Activated CD8-positive, alpha-beta T cell treated with anti-CD3 and anti-CD28 coated beads, Interleukin-2, amount 10 ng/mL, durations not matched to agents 7 days and 5 days (primary cell): ENCODE results near the gene KLC4. TPM values are rescaled to one million over a fixed set of nuclear protein-coding genes. Genes with fewer than 3 reads are reported as not detected.
"Not testable (repeated sequence)": the region's sequence is repeated elsewhere in the genome, so short reads cannot be mapped to it uniquely, and the experiment has no call there.

Experiments
- ATAC-seq: fragments of 150-1000 bp; cut with Tn5 transposase; one replicate; pipeline ENCODE4 v1.10.0; 2021; ENCODE audit warnings: moderate library complexity
- CTCF ChIA-PET: fragments of 350-600 bp; sonication (Branson Sonifier 250); formaldehyde crosslinking; loops from one replicate; lab custom pipeline; 2021; ENCODE audit warnings: antibody characterized with exemption; lab: Charles Lee
- POLR2A ChIA-PET: fragments of 350-600 bp; sonication (Branson Sonifier 250); formaldehyde crosslinking; loops from one replicate; lab custom pipeline; 2021; ENCODE audit warnings: antibody characterized with exemption; lab: Charles Lee
- DNase-seq: peaks from one replicate; pipeline ENCODE4 v3.0.0-alpha.2; 2020
- H3K27ac Mint-ChIP-seq: one replicate; pipeline ENCODE4 v1.8.0; 2021; ENCODE audit warnings: mild to moderate bottlenecking, mixed read lengths
- H3K27me3 Mint-ChIP-seq: one replicate; pipeline ENCODE4 v1.8.0; 2021; ENCODE audit warnings: low read depth, mixed read lengths
- H3K36me3 Mint-ChIP-seq: one replicate; pipeline ENCODE4 v1.8.0; 2021; ENCODE audit warnings: low read depth, mixed read lengths
- H3K4me1 Mint-ChIP-seq: one replicate; pipeline ENCODE4 v1.8.0; 2021; ENCODE audit warnings: low read depth, mixed read lengths
- H3K4me3 Mint-ChIP-seq: one replicate; pipeline ENCODE4 v1.8.0; 2021; ENCODE audit warnings: mild to moderate bottlenecking, mixed read lengths
- H3K9me3 Mint-ChIP-seq: one replicate; pipeline ENCODE4 v1.8.0; 2022; ENCODE audit warnings: mixed read lengths; ENCODE audit not compliant: insufficient read depth
- total RNA-seq, 2 experiments: library from RNA; stranded (reverse); gene quantifications; one replicate each; pipeline ENCODE4 v1.2.3, GENCODE V29; 2021

Gene KLC4
- total RNA-seq, 2 experiments from 2014 or later, result 11.1 to 12.4 TPM

DNA sequence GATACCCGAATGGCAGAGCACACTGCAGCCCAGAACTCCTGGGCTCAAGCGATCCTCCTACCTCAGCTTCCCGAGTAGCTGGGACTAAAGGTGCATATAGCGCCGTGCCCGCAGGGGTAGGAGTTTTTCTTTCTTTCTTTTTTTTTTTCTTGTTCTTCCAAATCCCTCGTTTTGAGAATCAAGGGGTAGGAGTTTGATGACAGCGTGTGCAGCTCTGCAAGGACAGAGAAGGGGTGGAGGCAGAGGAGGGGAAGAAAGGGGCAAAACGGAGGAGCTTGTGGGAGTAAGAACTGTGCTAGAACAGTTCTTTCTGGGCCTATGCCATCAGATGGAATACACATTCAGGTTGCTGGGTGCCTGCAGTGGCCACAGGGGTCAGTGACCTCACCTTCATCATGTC lies 22.7 kb upstream of the KLC4 start:
- H3K27ac Mint-ChIP-seq, result no peak overlapping the region
- H3K9me3 Mint-ChIP-seq, result no peaks in the 10 kb centered on the region
- ChIA-PET POLR2A (no interaction called here), CTCF (no interaction called here)
- no peak overlapping the region for H3K4me3 Mint-ChIP-seq
- peaks cover 41% of the 10 kb centered on the region for H3K36me3 Mint-ChIP-seq
- DNase-seq (no peak), ATAC-seq (no peak)
- H3K27me3 Mint-ChIP-seq, result no peaks in the 10 kb centered on the region
- H3K4me1 Mint-ChIP-seq, result no peaks in the 10 kb centered on the region

- Mint-ChIP-seq H3K27me3 (no peaks in the 10 kb centered on the region), H3K36me3 (peaks cover 38% of the 10 kb centered on the region), H3K27ac (peak overlapping the region; percentile 57), H3K4me3 (no peak overlapping the region), H3K9me3 (no peaks in the 10 kb centered on the region), H3K4me1 (no peaks in the 10 kb centered on the region)
- no peak for ATAC-seq
- ChIA-PET CTCF (interaction anchor here (1.5 kb wide), 1 partner anchor 106 kb away, joined by 3 read pairs; no protein-coding TSS in a partner anchor), POLR2A (no interaction called here)
- DNase-seq, result no peak
Observed at GRCh38 chr6:43037197-43037596, 22.2 kb upstream of the KLC4 start.

- POLR2A ChIA-PET, result no interaction called here
- no peak for ATAC-seq
- H3K27me3 Mint-ChIP-seq, result no peaks in the 10 kb centered on the region
- no peaks in the 10 kb centered on the region for H3K9me3 Mint-ChIP-seq
- H3K4me1 Mint-ChIP-seq, result no peaks in the 10 kb centered on the region
- peak overlapping the region; percentile 57 for H3K27ac Mint-ChIP-seq
- peaks cover 40% of the 10 kb centered on the region for H3K36me3 Mint-ChIP-seq
- CTCF ChIA-PET, result interaction anchor here (1.5 kb wide), 1 partner anchor 106 kb away, joined by 3 read pairs; no protein-coding TSS in a partner anchor
- DNase-seq, result no peak
- no peak overlapping the region for H3K4me3 Mint-ChIP-seq
Observed at GRCh38 chr6:43037706-43038105, 21.7 kb upstream of the KLC4 start.

DNA sequence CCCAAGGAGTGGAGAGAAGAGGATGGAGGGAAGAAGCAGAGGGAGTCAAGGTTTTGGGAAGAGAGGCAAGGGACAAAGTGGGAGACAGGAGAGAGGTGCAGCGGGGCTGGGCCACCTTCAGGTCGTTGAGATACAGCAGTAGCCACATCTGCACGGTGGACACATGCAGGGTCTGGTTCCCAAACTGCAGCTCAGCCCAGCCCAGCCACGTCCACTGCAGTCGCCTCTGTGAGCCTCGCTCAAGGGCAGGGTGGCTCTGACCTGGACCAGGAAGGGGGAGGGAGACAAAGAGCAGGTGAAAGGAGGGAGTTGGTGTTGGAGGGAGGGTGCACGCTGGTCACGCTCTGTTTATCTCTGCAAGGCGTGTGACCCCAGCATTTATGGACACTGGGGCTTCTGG lies 20.7 kb upstream of the KLC4 start:
- peak overlapping the region; percentile 23 for H3K27ac Mint-ChIP-seq
- no peak overlapping the region for H3K4me3 Mint-ChIP-seq
- DNase-seq (no peak), ATAC-seq (no peak)
- no peaks in the 10 kb centered on the region for H3K4me1 Mint-ChIP-seq
- no peaks in the 10 kb centered on the region for H3K27me3 Mint-ChIP-seq
- H3K36me3 Mint-ChIP-seq, result peaks cover 40% of the 10 kb centered on the region
- POLR2A ChIA-PET, result no interaction called here
- no peaks in the 10 kb centered on the region for H3K9me3 Mint-ChIP-seq
- CTCF ChIA-PET, result interaction anchor here (1.5 kb wide), 1 partner anchor 105 kb away, joined by 3 read pairs; no protein-coding TSS in a partner anchor

- POLR2A ChIA-PET, result interaction anchor here (1.4 kb wide), 1 partner anchor 13 kb away, joined by 3 read pairs; the partner anchor contains the start of gene CUL7
- Mint-ChIP-seq H3K4me1 (no peaks in the 10 kb centered on the region), H3K27me3 (no peaks in the 10 kb centered on the region), H3K27ac (no peak overlapping the region), H3K4me3 (no peak overlapping the region), H3K9me3 (no peaks in the 10 kb centered on the region), H3K36me3 (peaks cover 34% of the 10 kb centered on the region)
- ATAC-seq (no peak), DNase-seq (no peak)
- CTCF ChIA-PET, result no interaction called here
Observed at GRCh38 chr6:43040542-43041257, 18.7 kb upstream of the KLC4 start.

DNA sequence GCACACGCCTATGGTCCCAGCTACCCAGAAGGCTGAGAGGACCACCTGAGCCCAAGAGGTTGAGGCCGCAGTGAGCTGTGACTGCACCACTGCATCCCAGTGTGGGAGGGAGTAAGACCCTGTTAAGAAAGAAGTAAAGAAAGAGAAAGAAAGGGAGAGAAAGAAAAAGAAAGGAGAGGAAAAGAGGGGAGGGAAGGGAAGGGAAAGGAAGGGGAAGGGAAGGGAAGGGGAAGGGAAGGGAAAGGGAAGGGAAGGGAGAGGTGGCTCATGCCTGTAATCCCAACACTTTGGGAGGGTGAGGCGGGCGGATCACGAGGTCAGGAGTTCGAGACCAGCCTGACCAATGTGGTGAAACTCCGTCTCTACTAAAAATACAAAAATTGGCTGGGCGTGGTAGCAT lies 18.0 kb upstream of the KLC4 start:
- H3K27me3 Mint-ChIP-seq, H3K27ac Mint-ChIP-seq, H3K4me3 Mint-ChIP-seq, H3K4me1 Mint-ChIP-seq, DNase-seq, H3K9me3 Mint-ChIP-seq, ATAC-seq, CTCF ChIA-PET: not testable (repeated sequence)
- POLR2A ChIA-PET, result interaction anchor here (1.6 kb wide), 1 partner anchor 12 kb away, joined by 5 read pairs; the partner anchor contains the start of gene CUL7
- peaks cover 32% of the 10 kb centered on the region for H3K36me3 Mint-ChIP-seq

- Mint-ChIP-seq H3K4me1 (no peaks in the 10 kb centered on the region), H3K27ac (no peak overlapping the region), H3K9me3 (no peaks in the 10 kb centered on the region), H3K4me3 (no peak overlapping the region), H3K36me3 (peaks cover 21% of the 10 kb centered on the region), H3K27me3 (no peaks in the 10 kb centered on the region)
- ATAC-seq, result no peak
- no peak for DNase-seq
- POLR2A ChIA-PET, result no interaction called here
- CTCF ChIA-PET, result no interaction called here
Observed at GRCh38 chr6:43043310-43043709, 16.1 kb upstream of the KLC4 start.

DNA sequence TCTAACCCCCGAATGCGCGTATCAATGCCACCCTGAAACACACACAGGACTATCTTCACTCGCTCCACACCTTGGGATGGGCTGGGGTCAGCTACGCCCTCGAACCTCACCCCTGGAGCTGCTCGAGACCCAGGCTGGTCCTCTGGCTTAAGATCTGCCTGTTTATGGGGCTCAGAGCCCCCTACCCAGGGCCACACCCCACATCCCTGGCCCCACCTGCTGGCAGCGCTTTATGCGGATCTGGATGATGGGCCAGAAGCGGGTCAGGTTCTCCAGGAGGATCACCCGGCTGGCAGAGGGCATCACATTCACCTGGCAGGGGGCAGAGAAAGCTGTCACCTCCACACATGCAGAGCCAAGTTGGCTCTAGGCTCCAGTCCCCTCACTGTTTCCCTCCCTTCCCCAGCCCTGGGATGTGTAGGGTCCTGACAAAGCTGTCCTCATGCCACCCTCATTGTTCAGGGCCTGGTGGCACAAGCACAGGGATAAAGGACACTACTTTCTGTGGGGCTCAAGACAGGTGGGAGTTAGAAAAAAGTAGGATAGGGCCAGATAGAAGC lies 14.0 kb upstream of the KLC4 start:
- no peaks in the 10 kb centered on the region for H3K27me3 Mint-ChIP-seq
- H3K4me3 Mint-ChIP-seq, result no peak overlapping the region
- no peak for DNase-seq
- H3K9me3 Mint-ChIP-seq, result no peaks in the 10 kb centered on the region
- H3K4me1 Mint-ChIP-seq, result peaks cover 4% of the 10 kb centered on the region
- ChIA-PET POLR2A (interaction anchor here (1.2 kb wide), 1 partner anchor 24 kb away, joined by 4 read pairs; the partner anchor contains the start of gene RRP36), CTCF (no interaction called here)
- ATAC-seq, result no peak
- H3K27ac Mint-ChIP-seq, result no peak overlapping the region
- H3K36me3 Mint-ChIP-seq, result peaks cover 17% of the 10 kb centered on the region

GRCh38 chr6:43047998-43048397 lies 11.4 kb upstream of the KLC4 start:
- Mint-ChIP-seq H3K36me3 (peaks cover 20% of the 10 kb centered on the region), H3K27ac (no peak overlapping the region), H3K4me1 (peaks cover 23% of the 10 kb centered on the region), H3K9me3 (no peaks in the 10 kb centered on the region), H3K27me3 (no peaks in the 10 kb centered on the region), H3K4me3 (no peak overlapping the region)
- DNase-seq (no peak), ATAC-seq (no peak)
- CTCF ChIA-PET, result interaction anchor here (1.6 kb wide), 1 partner anchor 14 kb away, joined by 4 read pairs; no protein-coding TSS in a partner anchor
- POLR2A ChIA-PET, result no interaction called here

GRCh38 chr6:43050981-43051380 lies 8.4 kb upstream of the KLC4 start:
- Mint-ChIP-seq H3K27ac (no peak overlapping the region), H3K9me3 (no peaks in the 10 kb centered on the region), H3K4me1 (peaks cover 34% of the 10 kb centered on the region), H3K27me3 (no peaks in the 10 kb centered on the region), H3K36me3 (peaks cover 32% of the 10 kb centered on the region), H3K4me3 (no peak overlapping the region)
- CTCF ChIA-PET, result no interaction called here
- DNase-seq (no peak), ATAC-seq (no peak)
- POLR2A ChIA-PET, result no interaction called here

DNA sequence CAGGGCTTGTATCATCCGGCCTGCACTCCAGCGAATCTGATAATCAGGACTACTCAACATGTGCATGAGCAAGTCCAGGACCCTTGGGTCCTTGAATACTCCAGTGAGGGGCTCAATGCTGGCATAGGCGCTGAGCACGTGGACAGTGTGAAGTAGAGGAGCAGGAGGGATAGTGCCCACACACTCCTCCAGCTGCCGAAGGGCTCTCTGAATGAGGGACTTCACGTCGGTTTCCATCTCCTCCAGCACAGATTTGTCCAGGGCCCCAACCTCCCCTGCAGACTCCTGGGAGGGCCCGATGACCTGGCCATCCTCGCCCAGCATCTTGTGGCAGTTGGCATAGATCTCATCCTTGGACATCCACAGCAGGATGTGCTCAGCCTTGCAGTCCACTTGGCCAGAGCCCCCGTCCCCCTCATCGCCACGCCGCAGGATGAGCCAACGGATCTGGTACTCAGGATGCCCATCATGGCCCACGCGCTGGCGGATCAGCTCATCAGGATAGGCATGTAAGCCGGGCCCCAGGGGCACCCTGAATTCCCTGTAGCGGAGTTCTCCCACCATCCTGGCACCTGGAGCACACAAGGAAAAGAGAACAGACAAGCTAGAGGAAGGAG lies 7.1 kb upstream of the KLC4 start:
- ATAC-seq, result no peak

More for the DNA sequence above, 7.1 kb upstream of the KLC4 start:
- Mint-ChIP-seq H3K4me3 (peak overlapping the region; percentile 90), H3K9me3 (no peaks in the 10 kb centered on the region), H3K36me3 (peaks cover 36% of the 10 kb centered on the region), H3K27me3 (no peaks in the 10 kb centered on the region), H3K4me1 (peaks cover 34% of the 10 kb centered on the region), H3K27ac (peak overlapping the region; percentile 99)
- ChIA-PET CTCF (interaction anchor here (1.5 kb wide), 1 partner anchor 92 kb away, joined by 5 read pairs; no protein-coding TSS in a partner anchor), POLR2A (interaction anchor here (0.6 to 1.7 kb wide), 2 partner anchors 40 to 74 kb away, joined by 3 to 12 read pairs; partner anchors contain the start of gene PEX6)
- no peak for DNase-seq
